SK-N-MC (cell line): ENCODE measurements around the gene POLRMT.
"Not testable (repeated sequence)": the region's sequence is repeated elsewhere in the genome, so short reads cannot be mapped to it uniquely, and the experiment has no call there.

Experiments used
- EZH2 ChIP-seq: fragments of 200-600 bp; sonication (generic); IDR thresholded peaks from one replicate; pipeline ENCODE4 v1.6.1; 2017; ENCODE audit warnings: antibody characterized with exemption
- FOXP2 ChIP-seq: optimal IDR thresholded peaks from 2 replicates; pipeline ENCODE3; 2011; ENCODE audit warnings: mild to moderate bottlenecking, moderate library complexity; ENCODE audit not compliant: insufficient read depth; ENCODE audit errors: extremely low read length, control extremely low read depth
- POLR2AphosphoS5 ChIP-seq: IDR thresholded peaks from 2 replicates; pipeline ENCODE4 v1.6.1; 2012; ENCODE audit warnings: mild to moderate bottlenecking, low read depth, low read length, borderline replicate concordance

DNA sequence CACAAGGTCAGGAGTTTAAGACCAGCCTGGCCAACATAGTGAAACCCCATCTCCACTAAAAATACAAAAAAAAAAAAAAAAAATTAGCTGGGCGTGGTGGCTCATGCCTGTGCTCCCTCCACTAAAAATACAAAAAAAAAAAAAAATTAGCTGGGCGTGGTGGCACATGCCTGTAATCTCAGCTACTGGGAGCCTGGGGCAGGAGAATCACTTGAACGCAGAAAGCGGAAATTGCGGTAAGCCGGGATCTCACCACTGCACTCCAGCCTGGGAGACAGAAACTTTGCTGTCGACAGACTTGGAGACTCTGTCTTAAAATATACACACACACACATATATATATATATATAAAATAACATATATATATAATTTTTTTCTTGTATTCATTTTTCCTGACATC, 6.8 kb downstream of the POLRMT start:
- TF ChIP-seq EZH2, POLR2AphosphoS5, FOXP2: not testable (repeated sequence)
